ENCODE data around the gene RPS6KA2.

RPS6KA2 gene

GRCh38 chr6:166467436-166468000, 159.5 kb downstream of the RPS6KA2 start:
- no peak for DNase-seq (ENCODE audit: low read depth, low spot score)

DNA sequence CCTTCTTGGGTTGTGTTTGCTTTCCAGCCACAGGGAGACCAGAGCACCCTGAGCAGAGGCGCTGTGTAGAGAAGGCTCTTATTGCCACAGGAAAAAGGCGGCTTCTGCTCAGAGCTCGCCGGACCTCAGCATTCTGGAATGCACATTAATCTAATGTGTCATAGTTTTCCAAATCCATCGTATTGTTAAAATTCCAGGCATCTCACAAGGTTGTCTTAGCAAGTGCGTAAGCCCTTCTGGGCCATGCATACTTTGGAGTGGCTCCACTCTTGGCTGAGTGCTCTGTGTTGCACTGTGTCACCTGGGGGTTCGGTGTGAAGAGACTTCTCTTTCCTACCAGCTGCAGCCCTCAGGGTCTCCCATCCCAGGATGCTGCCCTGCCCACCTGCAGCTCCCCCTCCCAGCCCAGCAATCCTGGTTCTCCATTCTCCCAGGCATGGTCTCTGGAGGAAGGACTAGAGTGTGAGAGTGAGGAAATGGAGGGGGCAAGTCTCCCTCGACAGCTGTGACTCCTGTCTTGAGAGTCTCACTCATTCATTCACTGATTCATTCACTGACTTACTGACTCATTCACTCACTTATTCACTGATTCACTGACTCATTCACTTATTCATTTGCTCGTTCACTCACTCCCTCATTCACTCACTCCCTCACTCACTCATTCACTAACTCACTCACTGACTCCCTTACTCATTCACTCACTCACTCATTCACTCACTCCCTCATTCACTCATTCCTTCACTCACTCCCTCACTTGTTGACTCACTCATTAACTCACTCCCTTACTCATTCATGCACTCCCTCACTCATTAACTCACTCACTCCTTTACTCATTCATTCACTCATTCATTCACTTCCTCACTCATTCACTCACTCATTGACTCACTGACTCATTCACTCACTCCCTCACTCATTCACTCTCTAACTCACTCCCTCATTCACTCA, 160.6 kb downstream of the RPS6KA2 start:
- no peak for DNase-seq (ENCODE audit: low read depth, low spot score)

DNA sequence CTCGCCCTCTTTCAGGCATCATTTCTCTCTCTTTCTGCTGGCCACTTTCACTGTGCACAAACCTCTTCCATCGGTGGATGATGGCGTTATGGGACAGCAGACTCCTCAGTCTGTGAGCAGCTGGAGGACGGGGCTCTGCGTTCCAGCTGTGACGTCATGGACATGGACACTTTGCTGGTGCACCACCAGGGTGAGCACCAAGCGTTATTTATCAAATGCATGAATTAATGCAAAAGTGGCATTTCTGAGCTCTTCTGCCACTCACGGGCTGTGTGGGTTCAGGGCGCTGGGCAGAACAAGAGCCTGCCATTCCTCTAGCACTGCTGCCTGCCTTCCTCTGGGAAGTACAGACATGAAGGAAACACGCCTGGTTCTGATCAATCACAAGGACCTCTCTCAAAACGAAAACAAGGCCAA, 161.4 kb downstream of the RPS6KA2 start:
- DNase-seq (ENCODE audit: low read depth, low spot score): no peak

DNA sequence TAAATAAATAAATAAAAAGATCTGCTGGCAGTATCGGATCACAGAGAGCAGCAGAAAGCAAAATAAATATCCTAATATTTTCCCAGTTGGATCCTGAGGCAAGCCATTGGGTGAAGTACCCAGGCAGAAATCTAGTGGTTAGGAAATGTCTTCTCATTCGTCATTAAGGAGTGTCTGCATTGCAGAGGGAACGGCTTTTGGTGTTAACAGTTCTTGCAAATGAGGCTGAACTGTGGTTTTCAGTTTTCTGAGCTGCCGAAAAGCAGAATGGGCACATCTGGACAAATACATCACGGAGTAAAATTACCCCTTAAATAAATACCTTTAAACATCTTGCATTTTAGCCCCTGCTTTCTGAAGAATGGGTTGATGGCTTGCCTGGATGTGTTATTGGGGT, 162.1 kb downstream of the RPS6KA2 start:
- DNase-seq (ENCODE audit: low read depth, low spot score): no peak

DNA sequence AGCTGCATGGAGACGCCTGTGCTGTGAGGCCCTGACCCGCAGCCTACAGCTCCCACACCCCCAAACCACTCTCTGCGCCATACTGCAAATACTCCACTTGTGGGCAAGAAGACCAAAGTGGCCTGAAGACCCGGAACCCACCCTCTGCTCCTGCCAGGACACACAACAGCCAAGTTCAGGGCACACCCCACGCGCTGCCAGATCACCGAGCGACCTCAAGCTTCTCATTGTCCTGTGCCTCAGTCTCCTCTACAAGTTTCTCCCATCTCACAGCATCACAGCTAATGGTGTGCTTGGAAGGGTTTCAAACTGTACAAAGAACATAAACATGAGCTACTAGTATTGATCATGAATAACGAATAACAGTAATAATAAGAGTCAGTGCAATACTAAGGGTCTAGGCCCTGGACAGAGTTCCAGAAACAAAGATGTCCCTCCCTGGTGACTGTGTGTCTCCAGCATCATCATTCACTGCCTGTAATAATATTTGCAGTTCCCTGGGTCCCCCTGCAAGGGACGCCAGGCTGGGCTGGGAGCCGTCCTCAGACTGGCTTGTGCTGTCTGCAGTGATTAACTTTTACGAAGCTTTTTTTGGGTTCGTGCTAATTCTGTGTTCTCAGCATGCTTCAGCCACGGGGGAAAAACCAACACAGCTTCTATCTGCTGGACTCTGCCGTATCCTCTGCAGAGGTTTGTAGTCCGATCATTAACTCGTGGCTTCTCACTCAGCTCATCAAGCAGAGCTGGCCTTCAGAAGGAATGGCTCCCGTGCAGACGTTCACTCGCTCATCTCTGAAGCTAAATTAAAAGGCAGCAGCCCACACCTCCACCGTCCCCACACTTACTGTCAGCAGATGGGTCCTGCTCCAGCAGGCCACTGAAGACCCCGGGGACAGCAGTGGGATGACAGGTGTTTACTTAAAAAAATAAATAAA, 162.7 kb downstream of the RPS6KA2 start:
- DNase-seq (ENCODE audit: low read depth, low spot score): no peak

GRCh38 chr6:166463359-166464067, 163.5 kb downstream of the RPS6KA2 start:
- no peak for DNase-seq (ENCODE audit: low read depth, low spot score)

- DNase-seq (ENCODE audit: low read depth, low spot score): no peak
Observed at GRCh38 chr6:166462461-166463135, 164.5 kb downstream of the RPS6KA2 start.

DNA sequence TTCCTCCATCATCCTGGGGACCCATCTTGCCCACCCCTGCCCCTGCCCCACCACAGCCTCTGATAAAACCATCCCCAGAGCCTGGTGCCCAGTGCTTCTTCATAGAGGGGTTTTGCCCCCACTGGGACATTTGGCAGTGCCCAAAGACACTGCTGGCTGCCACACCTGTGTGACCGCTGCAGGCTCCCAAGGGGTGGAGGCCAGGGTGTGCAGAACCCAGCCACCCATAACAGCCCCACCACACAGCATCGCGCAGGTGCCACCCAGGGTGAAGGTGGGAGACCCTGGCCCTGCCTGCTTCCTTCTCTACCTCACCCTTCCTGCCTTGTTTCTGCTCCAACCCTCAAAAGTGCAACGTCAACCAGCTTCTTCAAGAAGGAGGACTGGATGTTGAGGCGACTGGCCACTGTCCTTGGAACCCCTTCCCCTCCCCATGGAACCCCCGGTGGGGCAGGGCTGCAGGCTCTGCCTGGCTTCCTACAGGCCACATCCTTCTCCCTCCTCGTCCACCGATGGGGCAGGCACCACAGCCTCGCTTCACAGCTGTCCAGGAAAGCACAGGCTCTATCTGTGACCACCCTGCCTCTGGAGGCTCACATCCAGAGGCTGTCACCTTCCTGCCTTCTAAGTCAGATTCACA, 165.1 kb downstream of the RPS6KA2 start:
- DNase-seq (ENCODE audit: low read depth, low spot score): no peak

DNA sequence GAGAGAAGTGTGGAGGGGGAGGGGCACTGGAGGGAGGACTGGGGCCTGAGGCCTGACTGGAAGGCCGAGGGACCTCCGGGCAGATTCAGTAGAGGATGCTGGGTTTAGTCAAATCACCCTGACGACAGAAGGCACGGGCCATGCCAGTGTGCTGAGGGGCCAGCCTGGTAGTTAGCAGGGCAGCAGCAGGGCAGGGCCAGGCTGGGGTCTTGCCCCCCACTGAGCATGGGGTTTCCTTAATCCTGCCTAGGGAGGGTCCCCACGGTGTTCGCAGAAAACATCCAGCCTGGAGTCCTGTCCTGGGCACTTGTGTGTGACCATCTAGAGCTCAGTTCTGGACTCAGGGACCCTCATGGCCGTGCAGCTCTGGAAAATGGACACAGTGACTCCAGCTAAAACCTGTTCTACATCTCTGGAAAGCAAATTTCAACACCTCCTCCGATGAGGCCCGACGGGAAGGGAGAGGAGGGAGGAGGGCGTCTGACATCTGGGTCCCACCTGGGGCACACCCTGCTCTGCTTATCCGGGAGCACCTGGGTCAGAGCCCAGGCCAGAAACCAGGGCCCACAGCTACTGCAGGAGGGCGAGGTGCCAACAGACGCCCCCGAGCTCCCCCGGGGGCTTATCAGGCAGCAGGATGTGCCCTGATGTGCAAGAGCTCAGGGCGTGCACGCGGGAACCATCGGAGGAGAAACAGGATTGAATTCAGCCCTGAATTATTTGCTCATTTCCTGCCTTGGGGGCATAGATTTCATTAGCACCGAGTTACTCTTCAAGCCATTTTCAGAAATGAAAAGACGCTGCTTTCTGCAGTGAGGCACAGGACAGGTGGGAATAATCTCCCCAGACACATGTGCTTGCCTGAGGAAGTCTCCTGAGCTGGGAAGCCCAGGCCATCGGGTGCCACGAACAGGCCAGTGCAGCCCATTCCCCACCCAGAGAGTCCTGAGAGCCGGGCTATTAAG, 166.3 kb downstream of the RPS6KA2 start:
- DNase-seq (ENCODE audit: low read depth, low spot score): no peak

DNA sequence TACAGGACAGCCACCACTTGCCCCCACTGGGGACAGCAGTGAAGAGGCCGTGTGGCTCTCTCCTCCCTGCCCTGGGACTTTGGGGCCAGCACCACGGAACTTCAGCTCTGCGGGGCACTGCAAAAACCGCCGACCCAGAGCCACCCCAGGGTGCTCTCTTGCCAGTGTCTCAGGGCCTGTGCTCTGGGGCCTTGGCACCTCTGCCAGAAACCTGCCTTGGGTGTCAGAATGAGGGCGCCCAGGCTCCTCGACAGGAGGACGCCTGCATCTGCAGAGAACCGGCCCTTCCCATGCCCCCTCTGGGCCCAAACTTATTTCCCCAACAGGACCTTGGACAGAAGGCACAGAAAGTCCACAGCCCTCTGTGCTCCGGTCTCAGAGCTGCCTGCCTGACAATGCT, 167.1 kb downstream of the RPS6KA2 start:
- no peak for DNase-seq (ENCODE audit: low read depth, low spot score)

DNA sequence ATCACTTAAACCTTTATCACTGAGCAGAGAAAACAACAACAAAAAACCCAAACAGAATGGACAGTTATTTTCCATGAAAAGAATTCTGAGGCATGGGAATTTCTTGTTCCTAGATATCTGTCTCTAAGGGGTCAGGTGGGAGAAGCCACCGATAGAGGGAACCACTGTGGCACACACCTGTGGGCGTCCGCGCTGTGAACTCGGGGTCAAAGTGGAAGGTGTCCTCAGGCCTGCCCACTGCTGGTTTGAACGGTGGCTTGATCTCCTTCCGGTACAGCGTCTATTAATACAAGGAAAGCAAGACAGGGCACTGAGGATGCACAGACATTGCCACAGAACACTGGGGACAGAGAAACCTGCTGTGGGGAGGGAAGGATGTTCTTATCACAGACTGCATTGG, 167.8 kb downstream of the RPS6KA2 start:
- DNase-seq (ENCODE audit: low read depth, low spot score): no peak

GRCh38 chr6:166456395-166457156, 170.5 kb downstream of the RPS6KA2 start:
- no peak for DNase-seq (ENCODE audit: low read depth, low spot score)

GRCh38 chr6:166454692-166455515, 172.1 kb downstream of the RPS6KA2 start:
- DNase-seq (ENCODE audit: low read depth, low spot score): no peak

- no peak for DNase-seq (ENCODE audit: low read depth, low spot score)
Observed at GRCh38 chr6:166453651-166454050, 173.4 kb downstream of the RPS6KA2 start.

- no peak for DNase-seq (ENCODE audit: low read depth, low spot score)
Observed at GRCh38 chr6:166450167-166450873, 176.7 kb downstream of the RPS6KA2 start.

DNA sequence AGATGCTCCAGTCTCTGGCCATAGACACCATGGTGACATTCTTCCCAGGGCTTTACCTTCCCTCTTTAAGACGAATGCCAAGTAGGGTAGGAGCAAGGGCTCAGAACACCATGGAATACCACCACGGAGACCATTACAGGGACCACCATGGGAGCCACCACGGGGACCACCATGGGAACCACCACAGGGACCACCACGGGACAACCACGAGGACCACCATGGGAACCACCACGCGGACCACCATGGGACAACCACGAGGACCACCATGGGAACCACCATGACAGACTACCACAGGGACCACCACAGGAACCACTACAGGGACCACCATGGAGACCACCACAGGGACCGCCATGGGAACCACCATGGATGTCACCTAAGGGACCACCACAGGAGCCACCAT, 177.4 kb downstream of the RPS6KA2 start:
- no peak for DNase-seq (ENCODE audit: low read depth, low spot score)

GRCh38 chr6:166449036-166449435, 178.0 kb downstream of the RPS6KA2 start:
- DNase-seq (ENCODE audit: low read depth, low spot score): no peak

Measured in ELF-1 (cell line).